ENCODE data around the gene ZBTB20. TPM values are rescaled to one million over a fixed set of nuclear protein-coding genes. Genes with fewer than 3 reads are reported as not detected.

Gene ZBTB20
- total RNA-seq, 1 experiment from 2014 or later: 4.8 TPM

GRCh38 chr3:114941626-114942309, 205.3 kb downstream of the ZBTB20 start:
- DNase-seq (ENCODE audit: extremely low read depth, low read depth): no peak

GRCh38 chr3:114939920-114940319, 207.2 kb downstream of the ZBTB20 start:
- DNase-seq (ENCODE audit: extremely low read depth, low read depth): no peak

GRCh38 chr3:114933407-114933806, 213.7 kb downstream of the ZBTB20 start:
- no peak for DNase-seq (ENCODE audit: extremely low read depth, low read depth)

- DNase-seq (ENCODE audit: extremely low read depth, low read depth): no peak
Observed at GRCh38 chr3:114929971-114930732, 216.9 kb downstream of the ZBTB20 start.

GRCh38 chr3:114928989-114929640, 218.0 kb downstream of the ZBTB20 start:
- DNase-seq (ENCODE audit: extremely low read depth, low read depth): no peak

GRCh38 chr3:114904633-114905032, 242.5 kb downstream of the ZBTB20 start:
- DNase-seq (ENCODE audit: extremely low read depth, low read depth): no peak

GRCh38 chr3:114903213-114903612, 243.9 kb downstream of the ZBTB20 start:
- DNase-seq (ENCODE audit: extremely low read depth, low read depth): no peak

GRCh38 chr3:114902691-114903101, 244.4 kb downstream of the ZBTB20 start:
- DNase-seq (ENCODE audit: extremely low read depth, low read depth): no peak

- no peak for DNase-seq (ENCODE audit: extremely low read depth, low read depth)
Observed at GRCh38 chr3:114900908-114901307, 246.2 kb downstream of the ZBTB20 start.

- no peak for DNase-seq (ENCODE audit: extremely low read depth, low read depth)
Observed at GRCh38 chr3:114899186-114899931, 247.7 kb downstream of the ZBTB20 start.

- DNase-seq (ENCODE audit: extremely low read depth, low read depth): no peak
Observed at GRCh38 chr3:114896978-114897377, 250.1 kb downstream of the ZBTB20 start.

- no peak for DNase-seq (ENCODE audit: extremely low read depth, low read depth)
Observed at GRCh38 chr3:114893361-114893760, 253.7 kb downstream of the ZBTB20 start.

- DNase-seq (ENCODE audit: extremely low read depth, low read depth): no peak
Observed at GRCh38 chr3:114892880-114893279, 254.2 kb downstream of the ZBTB20 start.

- DNase-seq (ENCODE audit: extremely low read depth, low read depth): no peak
Observed at GRCh38 chr3:114892131-114892879, 254.8 kb downstream of the ZBTB20 start.

- DNase-seq (ENCODE audit: extremely low read depth, low read depth): no peak
Observed at GRCh38 chr3:114887806-114888205, 259.3 kb downstream of the ZBTB20 start.

GRCh38 chr3:114886905-114887304, 260.2 kb downstream of the ZBTB20 start:
- no peak for DNase-seq (ENCODE audit: extremely low read depth, low read depth)

- no peak for DNase-seq (ENCODE audit: extremely low read depth, low read depth)
Observed at GRCh38 chr3:114884213-114884923, 262.7 kb downstream of the ZBTB20 start.

- no peak for DNase-seq (ENCODE audit: extremely low read depth, low read depth)
Observed at GRCh38 chr3:114880078-114880477, 267.0 kb downstream of the ZBTB20 start.

All from NCI-H460 (cell line).